NCI-H82 treated with DMSO at 0.1 percent for 48 hours (cell line): ENCODE measurements around the gene IL5RA.
A peak's percentile ranks its signal among the peaks of the same experiment; 100 is the strongest.

Experiments used
- DNase-seq: peaks from one replicate; lab custom pipeline; 2025; ENCODE audit not compliant: unreplicated experiment; lab: John Stamatoyannopoulos, UW

The IL5RA gene

GRCh38 chr3:3109407-3110298 is 521 bp downstream of the IL5RA start:
- DNase-seq: no peak

- no peak for DNase-seq
These were observed 2.3 kb downstream of the IL5RA start for GRCh38 chr3:3107858-3108257.

GRCh38 chr3:3107181-3107580 is 3.0 kb downstream of the IL5RA start:
- no peak for DNase-seq

GRCh38 chr3:3105815-3106214 is 4.4 kb downstream of the IL5RA start:
- DNase-seq: no peak

- DNase-seq: no peak
These were observed 4.9 kb downstream of the IL5RA start for GRCh38 chr3:3105246-3105645.

- DNase-seq: no peak
These were observed 7.4 kb downstream of the IL5RA start for GRCh38 chr3:3102751-3103150.

GRCh38 chr3:3101660-3102458 is 8.3 kb downstream of the IL5RA start:
- DNase-seq: no peak

- no peak for DNase-seq
These were observed 12.2 kb downstream of the IL5RA start for GRCh38 chr3:3097958-3098357.

- DNase-seq: no peak
These were observed 21.2 kb downstream of the IL5RA start for GRCh38 chr3:3089017-3089416.

- no peak for DNase-seq
These were observed 22.3 kb downstream of the IL5RA start for GRCh38 chr3:3087716-3088465.

- DNase-seq: no peak
These were observed 22.9 kb downstream of the IL5RA start for GRCh38 chr3:3087279-3087678.

- DNase-seq: no peak
These were observed 23.9 kb downstream of the IL5RA start for GRCh38 chr3:3086239-3086638.

- DNase-seq: no peak
These were observed 24.4 kb downstream of the IL5RA start for GRCh38 chr3:3085782-3086181.

- no peak for DNase-seq
These were observed 25.3 kb downstream of the IL5RA start for GRCh38 chr3:3084890-3085289.

GRCh38 chr3:3082234-3082924 is 27.8 kb downstream of the IL5RA start:
- DNase-seq: no peak

GRCh38 chr3:3081381-3082233 is 28.6 kb downstream of the IL5RA start:
- no peak for DNase-seq

GRCh38 chr3:3080309-3080708 is 29.9 kb downstream of the IL5RA start:
- DNase-seq: no peak

GRCh38 chr3:3074551-3075257 is 35.5 kb downstream of the IL5RA start:
- DNase-seq: no peak

- peak; percentile 66 for DNase-seq
These were observed 39.0 kb downstream of the IL5RA start for GRCh38 chr3:3071136-3071535.
